ENCODE data around the gene LIPC.
"Not testable (repeated sequence)": the region's sequence is repeated elsewhere in the genome, so short reads cannot be mapped to it uniquely, and the experiment has no call there.

The LIPC gene

GRCh38 chr15:58603927-58604326 is 172.1 kb downstream of the LIPC start:
- H3K4me3 ChIP-seq (ENCODE audit: low read depth in 1 of 2, low read length in 2 of 2); H3K4me1 ChIP-seq (ENCODE audit: insufficient read depth, low read length); H3K27me3 ChIP-seq (ENCODE audit: control insufficient read depth in 1 of 2, insufficient read depth in 2 of 2, low read length in 2 of 2); H3K27ac ChIP-seq (ENCODE audit: low read depth, low read length); H3K9me3 ChIP-seq (ENCODE audit: low read length); H3K9ac ChIP-seq (ENCODE audit: low read length); H3K36me3 ChIP-seq (ENCODE audit: insufficient read depth, low read length): not testable (repeated sequence)

DNA sequence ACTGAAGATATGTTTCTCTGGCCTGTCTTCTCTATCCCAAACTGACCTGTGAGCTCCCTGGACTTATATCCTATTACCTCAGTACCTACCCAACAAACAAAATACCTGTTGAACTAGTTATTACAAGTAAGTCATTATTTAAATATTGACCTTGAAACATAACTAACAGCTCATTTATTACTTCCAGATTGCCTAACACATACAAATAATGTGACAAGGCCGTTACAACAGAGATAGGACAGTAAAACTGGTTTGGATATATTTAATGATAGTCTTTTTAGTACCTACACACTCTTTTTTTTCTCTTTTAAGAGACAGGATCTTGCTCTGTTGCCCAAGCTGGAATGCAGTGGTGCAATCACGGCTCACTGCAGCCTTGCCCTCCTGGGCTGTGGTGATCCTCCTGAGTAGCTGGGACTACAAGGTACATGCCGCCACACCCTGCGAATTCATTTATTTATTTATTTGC is 172.7 kb downstream of the LIPC start:
- no peak overlapping the region for H3K4me3 ChIP-seq (ENCODE audit: low read depth in 1 of 2, low read length in 2 of 2)
- no peaks in the 10 kb centered on the region for H3K27me3 ChIP-seq (ENCODE audit: control insufficient read depth in 1 of 2, insufficient read depth in 2 of 2, low read length in 2 of 2)
- H3K4me1 ChIP-seq (ENCODE audit: insufficient read depth, low read length), result no peaks in the 10 kb centered on the region
- H3K9ac ChIP-seq (ENCODE audit: low read length), result no peak overlapping the region
- no peaks in the 10 kb centered on the region for H3K36me3 ChIP-seq (ENCODE audit: insufficient read depth, low read length)
- H3K9me3 ChIP-seq (ENCODE audit: low read length), result no peaks in the 10 kb centered on the region
- no peak overlapping the region for H3K27ac ChIP-seq (ENCODE audit: low read depth, low read length)

DNA sequence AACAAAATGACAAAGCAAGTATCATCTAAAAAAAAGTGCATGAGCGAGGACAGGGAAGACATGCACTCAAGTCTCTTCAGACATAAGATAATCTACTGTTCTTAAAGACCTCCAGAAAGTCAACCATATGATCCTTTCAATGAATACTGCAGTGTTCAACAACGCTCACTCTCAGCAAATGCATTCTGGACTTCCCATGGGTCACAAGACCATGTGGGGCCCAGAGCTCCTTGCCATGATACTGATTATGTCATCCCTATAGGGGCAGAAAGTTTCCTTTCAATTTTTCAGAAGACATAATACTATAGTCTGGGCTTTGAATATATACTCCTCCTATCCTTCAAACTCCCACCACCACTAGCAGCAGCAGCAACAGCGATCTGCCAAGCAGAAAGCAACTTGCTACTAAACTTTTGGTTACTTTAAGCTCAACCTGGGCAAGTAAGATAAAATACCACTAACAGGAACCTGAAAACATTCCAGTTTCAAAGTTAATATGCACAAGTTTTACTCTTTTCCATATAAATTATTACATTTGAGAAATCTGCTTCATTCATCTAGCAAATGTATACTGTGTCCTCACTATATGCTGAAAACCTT is 174.2 kb downstream of the LIPC start:
- no peaks in the 10 kb centered on the region for H3K9me3 ChIP-seq (ENCODE audit: low read length)
- no peak overlapping the region for H3K27ac ChIP-seq (ENCODE audit: low read depth, low read length)
- H3K4me1 ChIP-seq (ENCODE audit: insufficient read depth, low read length), result no peaks in the 10 kb centered on the region
- no peak overlapping the region for H3K4me3 ChIP-seq (ENCODE audit: low read depth in 1 of 2, low read length in 2 of 2)
- H3K36me3 ChIP-seq (ENCODE audit: insufficient read depth, low read length), result no peaks in the 10 kb centered on the region
- no peak overlapping the region for H3K9ac ChIP-seq (ENCODE audit: low read length)
- no peaks in the 10 kb centered on the region for H3K27me3 ChIP-seq (ENCODE audit: control insufficient read depth in 1 of 2, insufficient read depth in 2 of 2, low read length in 2 of 2)

DNA sequence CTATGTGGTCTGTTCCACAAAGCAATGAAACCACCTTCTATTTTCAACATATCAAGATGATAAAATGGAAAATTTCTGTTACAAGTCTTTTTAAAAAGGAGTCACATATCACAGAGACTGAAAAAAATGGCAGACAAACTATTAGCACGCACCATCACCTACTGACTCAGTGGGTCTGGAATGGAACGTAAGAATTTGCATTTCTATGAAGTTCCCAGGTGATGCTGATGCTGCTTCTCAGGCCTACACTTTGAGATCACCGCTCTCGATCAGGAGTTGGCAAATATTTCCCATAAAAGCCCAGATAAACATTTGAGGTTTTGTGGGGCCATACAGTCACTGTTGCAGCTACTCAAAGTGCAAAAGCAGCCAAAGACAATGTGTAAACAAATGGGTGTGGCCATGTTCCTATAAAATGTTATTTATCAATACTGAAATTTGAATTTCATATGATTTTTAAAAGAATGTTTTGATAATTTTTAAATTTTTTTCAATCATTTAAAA is 174.8 kb downstream of the LIPC start:
- Histone ChIP-seq H3K36me3 (ENCODE audit: insufficient read depth, low read length) (no peaks in the 10 kb centered on the region), H3K4me1 (ENCODE audit: insufficient read depth, low read length) (no peaks in the 10 kb centered on the region), H3K27ac (ENCODE audit: low read depth, low read length) (no peak overlapping the region)

GRCh38 chr15:58608129-58608590 is 176.4 kb downstream of the LIPC start:
- Histone ChIP-seq H3K27ac (ENCODE audit: low read depth, low read length) (no peak overlapping the region), H3K36me3 (ENCODE audit: insufficient read depth, low read length) (no peaks in the 10 kb centered on the region), H3K9ac (ENCODE audit: low read length) (no peak overlapping the region), H3K4me1 (ENCODE audit: insufficient read depth, low read length) (no peaks in the 10 kb centered on the region), H3K4me3 (ENCODE audit: low read depth in 1 of 2, low read length in 2 of 2) (no peak overlapping the region), H3K27me3 (ENCODE audit: control insufficient read depth in 1 of 2, insufficient read depth in 2 of 2, low read length in 2 of 2) (no peaks in the 10 kb centered on the region), H3K9me3 (ENCODE audit: low read length) (no peaks in the 10 kb centered on the region)

More for the DNA sequence above, 174.8 kb downstream of the LIPC start:
- no peaks in the 10 kb centered on the region for H3K27me3 ChIP-seq (ENCODE audit: control insufficient read depth in 1 of 2, insufficient read depth in 2 of 2, low read length in 2 of 2)
- no peaks in the 10 kb centered on the region for H3K9me3 ChIP-seq (ENCODE audit: low read length)
- no peak overlapping the region for H3K9ac ChIP-seq (ENCODE audit: low read length)
- H3K4me3 ChIP-seq (ENCODE audit: low read depth in 1 of 2, low read length in 2 of 2), result no peak overlapping the region

DNA sequence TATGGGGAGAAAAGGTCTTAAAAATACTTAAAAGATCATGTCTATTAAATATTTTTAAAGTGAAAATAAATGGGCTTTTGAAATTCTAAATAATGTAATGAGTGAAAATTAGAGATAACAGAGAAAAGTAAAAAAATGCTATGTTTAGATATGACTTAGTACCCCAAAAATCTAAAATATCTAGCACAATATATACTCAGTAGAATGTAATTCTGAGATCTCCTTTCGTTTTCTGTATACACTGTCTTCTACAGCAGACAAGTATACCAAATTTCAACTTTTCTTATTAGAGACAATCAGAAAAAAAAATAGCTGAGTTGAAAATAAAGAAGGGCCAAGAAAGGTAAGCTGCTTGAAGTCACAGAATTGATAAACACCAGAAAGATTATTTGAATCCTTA is 176.9 kb downstream of the LIPC start:
- H3K27me3 ChIP-seq (ENCODE audit: control insufficient read depth in 1 of 2, insufficient read depth in 2 of 2, low read length in 2 of 2), result no peaks in the 10 kb centered on the region
- no peak overlapping the region for H3K4me3 ChIP-seq (ENCODE audit: low read depth in 1 of 2, low read length in 2 of 2)
- H3K27ac ChIP-seq (ENCODE audit: low read depth, low read length), result no peak overlapping the region

DNA sequence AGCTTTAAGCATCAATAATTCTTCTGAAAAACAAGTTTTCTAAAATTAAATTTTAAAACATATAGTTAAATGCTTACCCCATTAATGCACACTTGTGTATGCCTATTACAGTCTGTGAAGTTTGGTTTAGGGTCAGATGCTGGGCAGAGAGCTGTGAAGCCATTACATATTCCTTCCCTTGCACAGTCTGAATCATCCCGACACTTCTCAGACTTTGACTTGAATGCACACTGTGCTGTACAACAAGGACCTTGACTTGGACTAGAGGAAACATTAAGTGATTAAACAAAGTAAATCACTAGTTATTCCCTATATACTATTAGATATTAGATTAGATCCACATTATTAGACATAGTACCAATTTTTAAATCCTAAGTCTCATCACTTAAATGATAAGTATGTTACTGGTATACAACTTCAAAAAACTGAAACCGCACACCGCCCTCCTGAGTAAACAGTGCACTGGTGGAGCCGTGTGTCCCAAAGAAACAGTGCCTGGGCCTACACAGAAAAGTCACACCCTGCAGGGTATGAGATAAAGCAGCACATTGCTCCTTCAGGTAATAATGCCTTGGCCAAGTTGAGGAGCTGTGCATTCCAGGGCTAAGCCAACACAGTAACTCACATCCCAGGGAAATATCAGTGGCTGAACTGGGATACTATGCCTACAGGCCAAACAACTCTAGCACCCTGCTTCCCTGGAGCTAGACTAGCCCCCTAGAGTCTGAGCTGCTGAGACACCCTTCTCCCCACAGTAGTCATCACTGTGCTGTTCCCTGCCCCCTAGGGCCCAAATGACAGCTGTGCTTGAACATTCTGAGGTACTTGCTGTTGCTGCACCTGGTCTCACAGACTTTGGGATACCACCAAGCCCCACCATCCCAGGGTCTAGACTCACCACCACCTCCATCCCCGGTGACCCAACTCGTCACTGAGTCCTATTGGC is 180.2 kb downstream of the LIPC start:
- Histone ChIP-seq H3K4me3 (ENCODE audit: low read depth in 1 of 2, low read length in 2 of 2) (no peak overlapping the region), H3K9ac (ENCODE audit: low read length) (no peak overlapping the region), H3K27me3 (ENCODE audit: control insufficient read depth in 1 of 2, insufficient read depth in 2 of 2, low read length in 2 of 2) (no peaks in the 10 kb centered on the region), H3K4me1 (ENCODE audit: insufficient read depth, low read length) (no peaks in the 10 kb centered on the region), H3K36me3 (ENCODE audit: insufficient read depth, low read length) (no peaks in the 10 kb centered on the region), H3K9me3 (ENCODE audit: low read length) (peaks cover 5% of the 10 kb centered on the region), H3K27ac (ENCODE audit: low read depth, low read length) (no peak overlapping the region)

More for the DNA sequence above, 176.9 kb downstream of the LIPC start:
- Histone ChIP-seq H3K36me3 (ENCODE audit: insufficient read depth, low read length) (no peaks in the 10 kb centered on the region), H3K9me3 (ENCODE audit: low read length) (peaks cover 3% of the 10 kb centered on the region), H3K4me1 (ENCODE audit: insufficient read depth, low read length) (no peaks in the 10 kb centered on the region), H3K9ac (ENCODE audit: low read length) (no peak overlapping the region)

GRCh38 chr15:58616171-58616570 is 184.4 kb downstream of the LIPC start:
- Histone ChIP-seq H3K36me3 (ENCODE audit: insufficient read depth, low read length) (no peaks in the 10 kb centered on the region), H3K27ac (ENCODE audit: low read depth, low read length) (no peak overlapping the region), H3K9ac (ENCODE audit: low read length) (no peak overlapping the region), H3K4me3 (ENCODE audit: low read depth in 1 of 2, low read length in 2 of 2) (no peak overlapping the region), H3K27me3 (ENCODE audit: control insufficient read depth in 1 of 2, insufficient read depth in 2 of 2, low read length in 2 of 2) (no peaks in the 10 kb centered on the region), H3K4me1 (ENCODE audit: insufficient read depth, low read length) (no peaks in the 10 kb centered on the region), H3K9me3 (ENCODE audit: low read length) (peaks cover 5% of the 10 kb centered on the region)

Measured in muscle layer of colon (tissue), 2 donors.